ENCODE measurements around the gene AANAT. TPM values are rescaled to one million over a fixed set of nuclear protein-coding genes. Genes with fewer than 3 reads are reported as not detected.

The AANAT gene
- total RNA-seq, 3 donors from 2014 or later (not counting 1 experiment from before 2014, with no cell fraction given) = 0.28 to 0.50 TPM; not detected in 1

DNA sequence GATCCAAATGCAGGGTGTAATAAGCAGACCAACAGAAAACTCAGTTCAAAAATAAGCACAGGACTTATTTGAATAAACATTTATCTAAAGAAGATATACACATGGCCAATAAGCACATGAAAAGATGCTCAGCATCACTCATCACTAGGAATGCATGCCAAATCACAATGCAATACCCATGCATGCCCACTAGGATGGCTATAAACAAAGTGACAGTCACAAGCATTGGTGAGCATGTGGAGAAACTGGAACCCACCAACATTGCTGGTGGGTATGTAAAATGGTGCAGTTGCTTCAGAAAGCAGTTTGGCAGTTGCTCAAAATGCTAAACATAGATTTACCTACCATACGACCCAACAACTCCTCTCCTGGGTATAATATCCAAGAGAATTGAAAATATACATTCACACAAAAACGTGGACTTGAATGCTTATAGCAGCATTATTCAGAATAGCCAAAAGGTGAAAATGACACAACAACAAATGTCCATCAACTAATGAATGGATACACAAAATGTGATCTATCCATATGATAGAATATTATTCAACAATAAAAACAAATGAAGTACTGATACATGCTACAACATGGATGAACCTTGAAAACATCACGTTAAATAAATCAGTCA is 34.6 kb upstream of the AANAT start:
- H3K4me3 ChIP-seq (ENCODE audit: low read length) = no peak overlapping the region
- Mint-ChIP-seq H3K4me1 (peaks cover 18 to 31% of the 10 kb centered on the region in 2 donors), H3K9me3 (no peaks in the 10 kb centered on the region), H3K27ac (no peak overlapping the region), H3K27me3 (ENCODE audit: low read depth in 2 of 2) (no peaks in the 10 kb centered on the region), H3K4me3 (no peak overlapping the region), H3K36me3 (no peaks in the 10 kb centered on the region)
- no peaks in the 10 kb centered on the region for H3K27me3 ChIP-seq (ENCODE audit: control insufficient read depth, insufficient read depth, low read length)
- ATAC-seq (peak in 2 of 3 donors; percentile 58 to 68), DNase-seq (peak in 1 of 2 donors; percentile 30)
- TF ChIP-seq, protein P1, sequence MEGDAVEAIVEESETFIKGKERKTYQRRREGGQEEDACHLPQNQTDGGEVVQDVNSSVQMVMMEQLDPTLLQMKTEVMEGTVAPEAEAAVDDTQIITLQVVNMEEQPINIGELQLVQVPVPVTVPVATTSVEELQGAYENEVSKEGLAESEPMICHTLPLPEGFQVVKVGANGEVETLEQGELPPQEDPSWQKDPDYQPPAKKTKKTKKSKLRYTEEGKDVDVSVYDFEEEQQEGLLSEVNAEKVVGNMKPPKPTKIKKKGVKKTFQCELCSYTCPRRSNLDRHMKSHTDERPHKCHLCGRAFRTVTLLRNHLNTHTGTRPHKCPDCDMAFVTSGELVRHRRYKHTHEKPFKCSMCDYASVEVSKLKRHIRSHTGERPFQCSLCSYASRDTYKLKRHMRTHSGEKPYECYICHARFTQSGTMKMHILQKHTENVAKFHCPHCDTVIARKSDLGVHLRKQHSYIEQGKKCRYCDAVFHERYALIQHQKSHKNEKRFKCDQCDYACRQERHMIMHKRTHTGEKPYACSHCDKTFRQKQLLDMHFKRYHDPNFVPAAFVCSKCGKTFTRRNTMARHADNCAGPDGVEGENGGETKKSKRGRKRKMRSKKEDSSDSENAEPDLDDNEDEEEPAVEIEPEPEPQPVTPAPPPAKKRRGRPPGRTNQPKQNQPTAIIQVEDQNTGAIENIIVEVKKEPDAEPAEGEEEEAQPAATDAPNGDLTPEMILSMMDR (IDR thresholded peaks at IDR 0.05) = peak; percentile 49
- H3K9me3 ChIP-seq (ENCODE audit: control insufficient read depth, insufficient read depth, low read length) = no peaks in the 10 kb centered on the region
- 71% methylated on average over 3 of the region's 3 CpGs for WGBS (ENCODE audit: insufficient coverage)
- H3K4me1 ChIP-seq (ENCODE audit: control insufficient read depth, insufficient read depth, low read length) = no peaks in the 10 kb centered on the region
- intact Hi-C loops (cut with micrococcal nuclease) = no loop called here
- H3K36me3 ChIP-seq (ENCODE audit: control insufficient read depth, insufficient read depth, low read length) = no peaks in the 10 kb centered on the region
- no peak overlapping the region for H3K27ac ChIP-seq (ENCODE audit: low read length)

DNA sequence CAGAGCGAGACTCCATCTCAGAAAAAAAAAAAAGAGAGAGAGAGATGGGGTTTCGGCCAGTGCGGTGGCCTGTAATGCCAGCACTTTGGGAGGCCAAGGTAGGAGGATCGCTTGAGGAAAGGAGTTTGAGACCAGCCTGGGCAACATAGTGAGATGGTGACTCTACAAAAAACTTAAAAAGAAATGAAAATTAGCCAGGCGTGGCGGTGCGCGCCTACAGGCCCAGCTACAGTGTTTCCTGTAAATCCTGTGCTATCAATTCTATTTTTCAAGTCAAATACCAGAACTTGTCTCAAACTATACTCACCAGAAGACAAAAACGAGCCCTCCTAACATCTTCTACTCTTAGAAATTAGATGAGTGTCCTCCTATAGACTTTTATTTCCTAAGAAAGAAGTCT is 33.7 kb upstream of the AANAT start:
- intact Hi-C loops (cut with micrococcal nuclease) = no loop called here
- Mint-ChIP-seq H3K36me3 (no peaks in the 10 kb centered on the region), H3K4me1 (peaks cover 10 to 29% of the 10 kb centered on the region in 2 donors), H3K9me3 (no peaks in the 10 kb centered on the region), H3K27ac (no peak overlapping the region), H3K4me3 (no peak overlapping the region), H3K27me3 (ENCODE audit: low read depth in 2 of 2) (no peaks in the 10 kb centered on the region)
- Histone ChIP-seq H3K4me1 (ENCODE audit: control insufficient read depth, insufficient read depth, low read length) (no peaks in the 10 kb centered on the region), H3K27ac (ENCODE audit: low read length) (no peak overlapping the region), H3K9me3 (ENCODE audit: control insufficient read depth, insufficient read depth, low read length) (no peaks in the 10 kb centered on the region), H3K36me3 (ENCODE audit: control insufficient read depth, insufficient read depth, low read length) (no peaks in the 10 kb centered on the region), H3K27me3 (ENCODE audit: control insufficient read depth, insufficient read depth, low read length) (no peaks in the 10 kb centered on the region), H3K4me3 (ENCODE audit: low read length) (no peak overlapping the region)
- ATAC-seq (no peak), DNase-seq (no peak)
- 90% methylated on average over 9 of the region's 9 CpGs for WGBS (ENCODE audit: insufficient coverage)
- TF ChIP-seq, protein P1 (IDR thresholded peaks at IDR 0.05) = no peak

- TF ChIP-seq, protein P1 (IDR thresholded peaks at IDR 0.05) = no peak
- Histone ChIP-seq H3K4me1 (ENCODE audit: control insufficient read depth, insufficient read depth, low read length) (peaks cover 5% of the 10 kb centered on the region), H3K27me3 (ENCODE audit: control insufficient read depth, insufficient read depth, low read length) (no peaks in the 10 kb centered on the region), H3K27ac (ENCODE audit: low read length) (no peak overlapping the region), H3K9me3 (ENCODE audit: control insufficient read depth, insufficient read depth, low read length) (no peaks in the 10 kb centered on the region), H3K4me3 (ENCODE audit: low read length) (no peak overlapping the region), H3K36me3 (ENCODE audit: control insufficient read depth, insufficient read depth, low read length) (no peaks in the 10 kb centered on the region)
- Mint-ChIP-seq H3K4me1 (peaks cover 18 to 38% of the 10 kb centered on the region in 2 donors), H3K4me3 (no peak overlapping the region), H3K27ac (no peak overlapping the region), H3K9me3 (no peaks in the 10 kb centered on the region), H3K36me3 (no peaks in the 10 kb centered on the region), H3K27me3 (ENCODE audit: low read depth in 2 of 2) (no peaks in the 10 kb centered on the region)
- ATAC-seq = no peak
- DNase-seq = no peak
- 98% methylated on average over 7 of the region's 7 CpGs for WGBS (ENCODE audit: insufficient coverage)
- intact Hi-C loops (cut with micrococcal nuclease) = no loop called here
These were observed 32.5 kb upstream of the AANAT start for GRCh38 chr17:76434870-76435269.

DNA sequence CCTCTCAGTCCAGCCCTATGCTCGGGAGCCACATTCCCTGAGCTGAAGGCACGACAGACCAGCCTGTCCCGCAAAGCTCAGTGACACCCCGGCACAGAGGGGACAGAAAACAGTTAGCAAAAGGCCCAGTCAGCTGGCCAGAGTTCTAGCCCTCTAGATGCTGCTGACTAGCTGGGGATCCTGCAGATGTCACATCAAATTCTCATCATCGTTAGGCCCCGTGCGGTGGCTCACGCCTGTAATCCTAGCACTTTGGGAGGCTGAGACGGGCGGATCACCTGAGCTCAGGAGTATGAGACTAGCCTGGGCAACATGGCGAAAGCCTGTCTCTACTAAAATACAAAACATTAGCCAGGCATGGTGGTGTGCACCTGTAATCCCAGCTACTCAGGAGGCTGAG is 31.7 kb upstream of the AANAT start:
- peaks cover 18 to 44% of the 10 kb centered on the region in 2 donors for H3K4me1 Mint-ChIP-seq
- Histone ChIP-seq H3K9me3 (ENCODE audit: control insufficient read depth, insufficient read depth, low read length) (no peaks in the 10 kb centered on the region), H3K4me3 (ENCODE audit: low read length) (no peak overlapping the region), H3K27ac (ENCODE audit: low read length) (no peak overlapping the region), H3K36me3 (ENCODE audit: control insufficient read depth, insufficient read depth, low read length) (no peaks in the 10 kb centered on the region), H3K27me3 (ENCODE audit: control insufficient read depth, insufficient read depth, low read length) (no peaks in the 10 kb centered on the region), H3K4me1 (ENCODE audit: control insufficient read depth, insufficient read depth, low read length) (peaks cover 5% of the 10 kb centered on the region)
- no peaks in the 10 kb centered on the region for H3K27me3 Mint-ChIP-seq (ENCODE audit: low read depth in 2 of 2)
- no peak overlapping the region for H3K4me3 Mint-ChIP-seq
- ATAC-seq (no peak), DNase-seq (no peak)
- intact Hi-C loops (cut with micrococcal nuclease) = no loop called here
- TF ChIP-seq, protein P1 (IDR thresholded peaks at IDR 0.05) = no peak
- H3K9me3 Mint-ChIP-seq = no peaks in the 10 kb centered on the region
- H3K36me3 Mint-ChIP-seq = no peaks in the 10 kb centered on the region
- H3K27ac Mint-ChIP-seq = no peak overlapping the region
- WGBS (ENCODE audit: insufficient coverage) = 98% methylated on average over 11 of the region's 11 CpGs
